HEK293 (cell line): ENCODE measurements around the gene NDUFV1.
A peak's percentile ranks its signal among the peaks of the same experiment; 100 is the strongest.

Experiments
- HOXA7 ChIP-seq: sonication (generic); formaldehyde crosslinking; IDR thresholded peaks from 2 replicates; pipeline ENCODE4 v1.8.1; 2022; ENCODE audit warnings: missing genetic modification reagents, borderline replicate concordance
- IKZF3 ChIP-seq: fragments of 450-650 bp; IDR thresholded peaks from 2 replicates; pipeline ENCODE4 v1.5.0; 2018; ENCODE audit warnings: missing biosample characterization, mild to moderate bottlenecking, missing genetic modification characterization, moderate library complexity
- PRDM1 ChIP-seq: fragments of 450-650 bp; formaldehyde crosslinking; IDR thresholded peaks from 2 replicates; pipeline ENCODE4; 2016; ENCODE audit warnings: missing biosample characterization, missing genetic modification characterization
- TCF7L2 ChIP-seq: IDR thresholded peaks from 2 replicates; pipeline ENCODE4 v1.6.1; 2011; ENCODE audit warnings: low read depth, mild to moderate bottlenecking, inconsistent platforms, low read length, moderate library complexity, borderline replicate concordance
- TRIM28 ChIP-seq: IDR thresholded peaks from 2 replicates; pipeline ENCODE4 v1.6.1; 2011; ENCODE audit warnings: low read length, control low read depth, borderline replicate concordance
- YY2 ChIP-seq: fragments of 450-650 bp; formaldehyde crosslinking; IDR thresholded peaks from 2 replicates; pipeline ENCODE4 v1.5.1; 2016; ENCODE audit warnings: missing biosample characterization, missing genetic modification characterization
- ZBTB8A ChIP-seq: fragments of 450-650 bp; formaldehyde crosslinking; IDR thresholded peaks from 2 replicates; pipeline ENCODE4 v1.5.1; 2016; ENCODE audit warnings: missing biosample characterization, missing genetic modification characterization
- ZFHX2 ChIP-seq: fragments of 450-650 bp; formaldehyde crosslinking; conservative IDR thresholded peaks from 2 replicates; pipeline ENCODE4 v1.5.1; 2016; ENCODE audit warnings: missing biosample characterization, missing genetic modification characterization
- ZNF140 ChIP-seq: fragments of 450-650 bp; formaldehyde crosslinking; IDR thresholded peaks from 2 replicates; pipeline ENCODE4 v1.5.1; 2016; ENCODE audit warnings: missing biosample characterization, missing genetic modification characterization
- ZNF433 ChIP-seq: fragments of 450-650 bp; formaldehyde crosslinking; IDR thresholded peaks from 2 replicates; pipeline ENCODE4 v1.5.1; 2016; ENCODE audit warnings: missing biosample characterization, missing genetic modification characterization, low read depth
- ZNF473 ChIP-seq: fragments of 450-650 bp; formaldehyde crosslinking; IDR thresholded peaks from 2 replicates; pipeline ENCODE4 v1.5.1; 2017; ENCODE audit warnings: missing biosample characterization, missing genetic modification characterization
- ZNF529 ChIP-seq: fragments of 450-650 bp; formaldehyde crosslinking; IDR thresholded peaks from 2 replicates; pipeline ENCODE4 v1.5.1; 2017; ENCODE audit warnings: missing genetic modification characterization, missing biosample characterization; ENCODE audit not compliant: insufficient replicate concordance
- ZNF530 ChIP-seq: fragments of 450-650 bp; formaldehyde crosslinking; IDR thresholded peaks from 2 replicates; pipeline ENCODE4 v1.5.1; 2016; ENCODE audit warnings: low read depth, missing biosample characterization, missing genetic modification characterization
- ZNF658 ChIP-seq: fragments of 450-650 bp; formaldehyde crosslinking; IDR thresholded peaks from 2 replicates; pipeline ENCODE4; 2016; ENCODE audit warnings: missing biosample characterization, missing genetic modification characterization
- ZSCAN30 ChIP-seq: fragments of 450-650 bp; IDR thresholded peaks from 2 replicates; pipeline ENCODE4 v1.5.1; 2018; ENCODE audit warnings: missing biosample characterization, mild to moderate bottlenecking, missing genetic modification characterization, moderate library complexity
- TF ChIP-seq, protein P1 (sequence below): fragments of 450-650 bp; formaldehyde crosslinking; IDR thresholded peaks from 2 replicates; pipeline ENCODE4 v1.5.1; 2016; ENCODE audit warnings: missing biosample characterization, missing genetic modification characterization
- TF ChIP-seq, protein P2 (sequence below): fragments of 450-650 bp; formaldehyde crosslinking; IDR thresholded peaks from 2 replicates; pipeline ENCODE4 v1.5.1; 2017; ENCODE audit warnings: missing biosample characterization, mild to moderate bottlenecking, missing genetic modification characterization, moderate library complexity
- TF ChIP-seq, protein P3 (sequence below): fragments of 450-650 bp; formaldehyde crosslinking; IDR thresholded peaks from 2 replicates; pipeline ENCODE4 v1.5.1; 2016; ENCODE audit warnings: missing biosample characterization, missing genetic modification characterization
- TF ChIP-seq, protein P4 (sequence below): fragments of 450-650 bp; formaldehyde crosslinking; IDR thresholded peaks from 2 replicates; pipeline ENCODE4 v1.5.1; 2016; ENCODE audit warnings: missing biosample characterization, missing genetic modification characterization
- TF ChIP-seq, protein P5 (sequence below): fragments of 450-650 bp; formaldehyde crosslinking; IDR thresholded peaks from 2 replicates; pipeline ENCODE4 v1.5.1; 2016; ENCODE audit warnings: missing biosample characterization, missing genetic modification characterization
- TF ChIP-seq, protein P6 (sequence below): fragments of 450-650 bp; formaldehyde crosslinking; IDR thresholded peaks from 2 replicates; pipeline ENCODE4 v1.5.1; 2016; ENCODE audit warnings: missing biosample characterization, missing genetic modification characterization, borderline replicate concordance
- TF ChIP-seq, protein P7 (sequence below): fragments of 450-650 bp; formaldehyde crosslinking; IDR thresholded peaks from 2 replicates; pipeline ENCODE4 v1.5.1; 2016; ENCODE audit warnings: missing biosample characterization, missing genetic modification characterization, borderline replicate concordance

NDUFV1 gene

DNA sequence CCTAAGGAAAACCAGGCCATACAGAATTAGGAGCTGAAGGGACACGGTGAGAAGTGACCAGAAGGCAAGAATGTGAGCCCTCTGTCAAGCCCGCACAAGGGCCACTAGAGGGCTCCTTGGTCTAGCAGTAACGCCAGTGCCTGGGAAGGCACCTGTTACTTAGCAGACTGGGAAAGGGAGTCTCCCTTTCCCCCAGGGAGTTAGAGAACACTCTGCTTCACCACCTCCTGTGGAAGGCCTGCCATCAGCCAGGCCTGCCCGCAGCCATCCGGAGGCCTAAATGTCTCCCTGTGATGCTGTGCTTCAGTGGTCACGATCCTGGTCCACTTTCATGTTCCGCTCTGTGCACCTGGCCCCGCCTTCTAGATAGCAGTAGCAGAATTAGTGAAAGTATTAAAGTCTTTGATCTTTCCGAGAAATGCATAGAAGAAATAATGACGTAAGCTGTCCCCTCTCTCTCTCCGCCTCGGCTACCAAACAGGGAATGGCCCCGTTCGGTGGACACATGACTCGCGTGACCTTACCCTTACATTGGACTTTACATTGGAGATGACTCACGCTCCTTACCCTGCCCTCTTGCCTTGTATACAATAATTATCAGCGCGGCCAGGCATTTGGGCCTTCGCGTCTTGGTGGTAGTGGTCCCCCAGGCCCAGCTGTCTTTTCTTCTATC lies 33.9 kb upstream of the NDUFV1 start (continued):
- TF ChIP-seq, protein P1, sequence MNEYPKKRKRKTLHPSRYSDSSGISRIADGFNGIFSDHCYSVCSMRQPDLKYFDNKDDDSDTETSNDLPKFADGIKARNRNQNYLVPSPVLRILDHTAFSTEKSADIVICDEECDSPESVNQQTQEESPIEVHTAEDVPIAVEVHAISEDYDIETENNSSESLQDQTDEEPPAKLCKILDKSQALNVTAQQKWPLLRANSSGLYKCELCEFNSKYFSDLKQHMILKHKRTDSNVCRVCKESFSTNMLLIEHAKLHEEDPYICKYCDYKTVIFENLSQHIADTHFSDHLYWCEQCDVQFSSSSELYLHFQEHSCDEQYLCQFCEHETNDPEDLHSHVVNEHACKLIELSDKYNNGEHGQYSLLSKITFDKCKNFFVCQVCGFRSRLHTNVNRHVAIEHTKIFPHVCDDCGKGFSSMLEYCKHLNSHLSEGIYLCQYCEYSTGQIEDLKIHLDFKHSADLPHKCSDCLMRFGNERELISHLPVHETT (tag by site-specific recombination), result no peak
- TF ChIP-seq, protein P2, sequence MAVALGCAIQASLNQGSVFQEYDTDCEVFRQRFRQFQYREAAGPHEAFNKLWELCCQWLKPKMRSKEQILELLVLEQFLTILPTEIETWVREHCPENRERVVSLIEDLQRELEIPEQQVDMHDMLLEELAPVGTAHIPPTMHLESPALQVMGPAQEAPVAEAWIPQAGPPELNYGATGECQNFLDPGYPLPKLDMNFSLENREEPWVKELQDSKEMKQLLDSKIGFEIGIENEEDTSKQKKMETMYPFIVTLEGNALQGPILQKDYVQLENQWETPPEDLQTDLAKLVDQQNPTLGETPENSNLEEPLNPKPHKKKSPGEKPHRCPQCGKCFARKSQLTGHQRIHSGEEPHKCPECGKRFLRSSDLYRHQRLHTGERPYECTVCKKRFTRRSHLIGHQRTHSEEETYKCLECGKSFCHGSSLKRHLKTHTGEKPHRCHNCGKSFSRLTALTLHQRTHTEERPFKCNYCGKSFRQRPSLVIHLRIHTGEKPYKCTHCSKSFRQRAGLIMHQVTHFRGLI (tag by site-specific recombination), result no peak
- 0 out of 2 replicates have a peak, but pooled peaks have one; percentile 20 for TF ChIP-seq TRIM28
- TF ChIP-seq TCF7L2, result peak; percentile 67
- no peak for TF ChIP-seq ZNF529 (tag by site-specific recombination)
- TF ChIP-seq, protein P3, sequence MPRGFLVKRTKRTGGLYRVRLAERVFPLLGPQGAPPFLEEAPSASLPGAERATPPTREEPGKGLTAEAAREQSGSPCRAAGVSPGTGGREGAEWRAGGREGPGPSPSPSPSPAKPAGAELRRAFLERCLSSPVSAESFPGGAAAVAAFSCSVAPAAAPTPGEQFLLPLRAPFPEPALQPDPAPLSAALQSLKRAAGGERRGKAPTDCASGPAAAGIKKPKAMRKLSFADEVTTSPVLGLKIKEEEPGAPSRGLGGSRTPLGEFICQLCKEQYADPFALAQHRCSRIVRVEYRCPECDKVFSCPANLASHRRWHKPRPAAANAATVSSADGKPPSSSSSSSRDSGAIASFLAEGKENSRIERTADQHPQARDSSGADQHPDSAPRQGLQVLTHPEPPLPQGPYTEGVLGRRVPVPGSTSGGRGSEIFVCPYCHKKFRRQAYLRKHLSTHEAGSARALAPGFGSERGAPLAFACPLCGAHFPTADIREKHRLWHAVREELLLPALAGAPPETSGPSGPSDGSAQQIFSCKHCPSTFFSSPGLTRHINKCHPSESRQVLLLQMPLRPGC (tag by site-specific recombination), result no peak
- TF ChIP-seq ZNF530 (tag by site-specific recombination), result no peak
- TF ChIP-seq, protein P4, sequence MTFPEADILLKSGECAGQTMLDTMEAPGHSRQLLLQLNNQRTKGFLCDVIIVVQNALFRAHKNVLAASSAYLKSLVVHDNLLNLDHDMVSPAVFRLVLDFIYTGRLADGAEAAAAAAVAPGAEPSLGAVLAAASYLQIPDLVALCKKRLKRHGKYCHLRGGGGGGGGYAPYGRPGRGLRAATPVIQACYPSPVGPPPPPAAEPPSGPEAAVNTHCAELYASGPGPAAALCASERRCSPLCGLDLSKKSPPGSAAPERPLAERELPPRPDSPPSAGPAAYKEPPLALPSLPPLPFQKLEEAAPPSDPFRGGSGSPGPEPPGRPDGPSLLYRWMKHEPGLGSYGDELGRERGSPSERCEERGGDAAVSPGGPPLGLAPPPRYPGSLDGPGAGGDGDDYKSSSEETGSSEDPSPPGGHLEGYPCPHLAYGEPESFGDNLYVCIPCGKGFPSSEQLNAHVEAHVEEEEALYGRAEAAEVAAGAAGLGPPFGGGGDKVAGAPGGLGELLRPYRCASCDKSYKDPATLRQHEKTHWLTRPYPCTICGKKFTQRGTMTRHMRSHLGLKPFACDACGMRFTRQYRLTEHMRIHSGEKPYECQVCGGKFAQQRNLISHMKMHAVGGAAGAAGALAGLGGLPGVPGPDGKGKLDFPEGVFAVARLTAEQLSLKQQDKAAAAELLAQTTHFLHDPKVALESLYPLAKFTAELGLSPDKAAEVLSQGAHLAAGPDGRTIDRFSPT (tag by site-specific recombination), result no peak
- TF ChIP-seq ZFHX2 (tag by site-specific recombination), result no peak
- TF ChIP-seq, protein P5, sequence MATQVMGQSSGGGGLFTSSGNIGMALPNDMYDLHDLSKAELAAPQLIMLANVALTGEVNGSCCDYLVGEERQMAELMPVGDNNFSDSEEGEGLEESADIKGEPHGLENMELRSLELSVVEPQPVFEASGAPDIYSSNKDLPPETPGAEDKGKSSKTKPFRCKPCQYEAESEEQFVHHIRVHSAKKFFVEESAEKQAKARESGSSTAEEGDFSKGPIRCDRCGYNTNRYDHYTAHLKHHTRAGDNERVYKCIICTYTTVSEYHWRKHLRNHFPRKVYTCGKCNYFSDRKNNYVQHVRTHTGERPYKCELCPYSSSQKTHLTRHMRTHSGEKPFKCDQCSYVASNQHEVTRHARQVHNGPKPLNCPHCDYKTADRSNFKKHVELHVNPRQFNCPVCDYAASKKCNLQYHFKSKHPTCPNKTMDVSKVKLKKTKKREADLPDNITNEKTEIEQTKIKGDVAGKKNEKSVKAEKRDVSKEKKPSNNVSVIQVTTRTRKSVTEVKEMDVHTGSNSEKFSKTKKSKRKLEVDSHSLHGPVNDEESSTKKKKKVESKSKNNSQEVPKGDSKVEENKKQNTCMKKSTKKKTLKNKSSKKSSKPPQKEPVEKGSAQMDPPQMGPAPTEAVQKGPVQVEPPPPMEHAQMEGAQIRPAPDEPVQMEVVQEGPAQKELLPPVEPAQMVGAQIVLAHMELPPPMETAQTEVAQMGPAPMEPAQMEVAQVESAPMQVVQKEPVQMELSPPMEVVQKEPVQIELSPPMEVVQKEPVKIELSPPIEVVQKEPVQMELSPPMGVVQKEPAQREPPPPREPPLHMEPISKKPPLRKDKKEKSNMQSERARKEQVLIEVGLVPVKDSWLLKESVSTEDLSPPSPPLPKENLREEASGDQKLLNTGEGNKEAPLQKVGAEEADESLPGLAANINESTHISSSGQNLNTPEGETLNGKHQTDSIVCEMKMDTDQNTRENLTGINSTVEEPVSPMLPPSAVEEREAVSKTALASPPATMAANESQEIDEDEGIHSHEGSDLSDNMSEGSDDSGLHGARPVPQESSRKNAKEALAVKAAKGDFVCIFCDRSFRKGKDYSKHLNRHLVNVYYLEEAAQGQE (tag by site-specific recombination), result no peak
- TF ChIP-seq ZNF140 (tag by site-specific recombination), result no peak
- TF ChIP-seq ZNF658, result no peak
- TF ChIP-seq YY2, result no peak
- TF ChIP-seq HOXA7, result no peak
- peak; percentile 53; the same call in 1 of the 2 replicates for TF ChIP-seq ZBTB8A (tag by site-specific recombination)
- no peak for TF ChIP-seq ZNF473 (tag by site-specific recombination)
- TF ChIP-seq, protein P6, sequence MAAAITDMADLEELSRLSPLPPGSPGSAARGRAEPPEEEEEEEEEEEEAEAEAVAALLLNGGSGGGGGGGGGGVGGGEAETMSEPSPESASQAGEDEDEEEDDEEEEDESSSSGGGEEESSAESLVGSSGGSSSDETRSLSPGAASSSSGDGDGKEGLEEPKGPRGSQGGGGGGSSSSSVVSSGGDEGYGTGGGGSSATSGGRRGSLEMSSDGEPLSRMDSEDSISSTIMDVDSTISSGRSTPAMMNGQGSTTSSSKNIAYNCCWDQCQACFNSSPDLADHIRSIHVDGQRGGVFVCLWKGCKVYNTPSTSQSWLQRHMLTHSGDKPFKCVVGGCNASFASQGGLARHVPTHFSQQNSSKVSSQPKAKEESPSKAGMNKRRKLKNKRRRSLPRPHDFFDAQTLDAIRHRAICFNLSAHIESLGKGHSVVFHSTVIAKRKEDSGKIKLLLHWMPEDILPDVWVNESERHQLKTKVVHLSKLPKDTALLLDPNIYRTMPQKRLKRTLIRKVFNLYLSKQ (tag by site-specific recombination), result no peak
- TF ChIP-seq, protein P7, sequence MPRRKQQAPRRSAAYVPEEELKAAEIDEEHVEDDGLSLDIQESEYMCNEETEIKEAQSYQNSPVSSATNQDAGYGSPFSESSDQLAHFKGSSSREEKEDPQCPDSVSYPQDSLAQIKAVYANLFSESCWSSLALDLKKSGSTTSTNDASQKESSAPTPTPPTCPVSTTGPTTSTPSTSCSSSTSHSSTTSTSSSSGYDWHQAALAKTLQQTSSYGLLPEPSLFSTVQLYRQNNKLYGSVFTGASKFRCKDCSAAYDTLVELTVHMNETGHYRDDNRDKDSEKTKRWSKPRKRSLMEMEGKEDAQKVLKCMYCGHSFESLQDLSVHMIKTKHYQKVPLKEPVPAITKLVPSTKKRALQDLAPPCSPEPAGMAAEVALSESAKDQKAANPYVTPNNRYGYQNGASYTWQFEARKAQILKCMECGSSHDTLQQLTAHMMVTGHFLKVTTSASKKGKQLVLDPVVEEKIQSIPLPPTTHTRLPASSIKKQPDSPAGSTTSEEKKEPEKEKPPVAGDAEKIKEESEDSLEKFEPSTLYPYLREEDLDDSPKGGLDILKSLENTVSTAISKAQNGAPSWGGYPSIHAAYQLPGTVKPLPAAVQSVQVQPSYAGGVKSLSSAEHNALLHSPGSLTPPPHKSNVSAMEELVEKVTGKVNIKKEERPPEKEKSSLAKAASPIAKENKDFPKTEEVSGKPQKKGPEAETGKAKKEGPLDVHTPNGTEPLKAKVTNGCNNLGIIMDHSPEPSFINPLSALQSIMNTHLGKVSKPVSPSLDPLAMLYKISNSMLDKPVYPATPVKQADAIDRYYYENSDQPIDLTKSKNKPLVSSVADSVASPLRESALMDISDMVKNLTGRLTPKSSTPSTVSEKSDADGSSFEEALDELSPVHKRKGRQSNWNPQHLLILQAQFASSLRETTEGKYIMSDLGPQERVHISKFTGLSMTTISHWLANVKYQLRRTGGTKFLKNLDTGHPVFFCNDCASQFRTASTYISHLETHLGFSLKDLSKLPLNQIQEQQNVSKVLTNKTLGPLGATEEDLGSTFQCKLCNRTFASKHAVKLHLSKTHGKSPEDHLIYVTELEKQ, result no peak
- peak; percentile 85 for TF ChIP-seq PRDM1 (tag by site-specific recombination)
- TF ChIP-seq ZSCAN30, result no peak
- TF ChIP-seq IKZF3 (tag by site-specific recombination), result peak; percentile 91
- no peak for TF ChIP-seq ZNF433 (tag by site-specific recombination)
